Measurements from ENCODE around the gene MINDY1.

Gene MINDY1

DNA sequence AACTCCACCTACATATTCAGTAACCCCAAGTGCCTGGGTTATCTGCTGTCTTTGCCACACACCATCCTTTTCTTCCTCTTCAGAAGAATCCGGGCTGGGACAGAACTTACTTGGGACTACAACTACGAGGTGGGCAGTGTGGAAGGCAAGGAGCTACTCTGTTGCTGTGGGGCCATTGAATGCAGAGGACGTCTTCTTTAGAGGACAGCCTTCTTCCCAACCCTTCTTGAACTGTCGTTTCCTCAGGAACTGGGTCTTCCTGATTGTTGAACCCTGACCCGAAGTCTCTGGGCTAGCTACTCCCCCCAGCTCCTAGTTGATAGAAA is 42.6 kb downstream of the MINDY1 start:
- in situ Hi-C loops (cut with MboI; ENCODE audit: low pct_unique_long_range_greater_than_20kb, low sequenced_read_pairs, unreplicated experiment): loop anchor here (25.0 kb wide), 1 partner anchor 727 kb away; the partner anchor contains the start of gene ANP32E
- DNase-seq (ENCODE audit: low spot score): no peak
- TF ChIP-seq CTCF (IDR thresholded peaks at IDR 0.05; ENCODE audit: extremely low read depth, insufficient read depth, missing control alignments): no peak

- no peak for TF ChIP-seq CTCF (IDR thresholded peaks at IDR 0.05; ENCODE audit: extremely low read depth, insufficient read depth, missing control alignments)
- DNase-seq (ENCODE audit: low spot score): no peak
- in situ Hi-C loops (cut with MboI; ENCODE audit: low pct_unique_long_range_greater_than_20kb, low sequenced_read_pairs, unreplicated experiment): loop anchor here (25.0 kb wide), 1 partner anchor 726 kb away; the partner anchor contains the start of gene ANP32E
Measured at GRCh38 chr1:150963321-150964163, 43.2 kb downstream of the MINDY1 start.

DNA sequence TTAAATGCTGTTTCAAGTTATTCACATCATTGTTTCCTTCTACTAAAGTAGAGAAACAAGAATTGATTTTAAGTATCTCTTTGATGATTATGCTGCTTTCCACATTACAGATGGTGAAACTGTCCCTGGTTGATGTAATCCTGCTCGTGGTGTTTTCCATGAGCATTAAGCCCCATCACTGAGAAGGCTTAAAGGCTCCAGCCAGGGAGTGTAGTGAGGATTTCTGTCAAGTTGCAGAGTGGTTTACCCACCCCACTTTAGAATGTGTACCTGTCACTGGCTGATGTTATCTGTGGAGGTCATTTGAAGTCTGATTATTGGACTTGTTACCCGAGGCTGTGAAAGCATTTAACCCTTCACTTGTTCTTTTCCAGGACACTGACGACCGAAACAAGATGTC is 44.9 kb downstream of the MINDY1 start:
- in situ Hi-C loops (cut with MboI; ENCODE audit: low pct_unique_long_range_greater_than_20kb, low sequenced_read_pairs, unreplicated experiment): loop anchor here (25.0 kb wide), 1 partner anchor 724 kb away; the partner anchor contains the start of gene ANP32E
- no peak for TF ChIP-seq CTCF (IDR thresholded peaks at IDR 0.05; ENCODE audit: extremely low read depth, insufficient read depth, missing control alignments)
- DNase-seq (ENCODE audit: low spot score): no peak

GRCh38 chr1:150960646-150961045 is 46.1 kb downstream of the MINDY1 start:
- no peak for TF ChIP-seq CTCF (IDR thresholded peaks at IDR 0.05; ENCODE audit: extremely low read depth, insufficient read depth, missing control alignments)
- in situ Hi-C loops (cut with MboI; ENCODE audit: low pct_unique_long_range_greater_than_20kb, low sequenced_read_pairs, unreplicated experiment): loop anchor here (25.0 kb wide), 1 partner anchor 723 kb away; the partner anchor contains the start of gene ANP32E
- DNase-seq (ENCODE audit: low spot score): no peak

DNA sequence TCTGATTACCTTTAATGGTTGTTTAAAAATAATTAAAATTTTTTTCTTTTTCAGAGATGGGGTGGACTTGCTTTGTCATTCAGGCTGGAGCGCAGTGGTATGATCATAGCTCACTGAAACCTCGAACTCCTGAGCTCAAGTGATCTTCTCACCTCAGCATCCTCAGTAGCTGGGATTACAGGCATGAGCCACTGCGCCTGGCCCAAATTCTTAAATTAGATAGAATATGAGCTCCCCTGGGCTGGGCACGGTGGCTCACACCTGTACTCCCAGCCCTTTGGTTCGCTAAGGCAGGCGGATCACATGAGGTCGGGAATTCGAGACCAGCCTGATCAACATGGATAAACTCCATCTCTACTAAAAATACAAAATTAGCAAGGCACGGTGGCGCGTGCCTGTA is 49.0 kb downstream of the MINDY1 start:
- TF ChIP-seq CTCF (IDR thresholded peaks at IDR 0.05; ENCODE audit: extremely low read depth, insufficient read depth, missing control alignments): no peak
- no peak for DNase-seq (ENCODE audit: low spot score)
- in situ Hi-C loops (cut with MboI; ENCODE audit: low pct_unique_long_range_greater_than_20kb, low sequenced_read_pairs, unreplicated experiment): loop anchor here (25.0 kb wide), 1 partner anchor 720 kb away; the partner anchor contains the start of gene ANP32E

- TF ChIP-seq CTCF (IDR thresholded peaks at IDR 0.05; ENCODE audit: extremely low read depth, insufficient read depth, missing control alignments): no peak
- no peak for DNase-seq (ENCODE audit: low spot score)
- in situ Hi-C loops (cut with MboI; ENCODE audit: low pct_unique_long_range_greater_than_20kb, low sequenced_read_pairs, unreplicated experiment): loop anchor here (25.0 kb wide), 1 partner anchor 718 kb away; the partner anchor contains the start of gene ANP32E
Measured at GRCh38 chr1:150955280-150955679, 51.4 kb downstream of the MINDY1 start.
